Naive thymus-derived CD4-positive, alpha-beta T cell (primary cell): ENCODE results near the gene SAE1. TPM values are rescaled to one million over a fixed set of nuclear protein-coding genes. Genes with fewer than 3 reads are reported as not detected.
"Not testable (repeated sequence)": the region's sequence is repeated elsewhere in the genome, so short reads cannot be mapped to it uniquely, and the experiment has no call there.

Source experiments
- ATAC-seq: fragments of 150-1000 bp; cut with Tn5 transposase; 2 replicates; pipeline ENCODE4 v1.10.0; 2021; ENCODE audit warnings: mild to moderate bottlenecking, moderate library complexity
- CTCF ChIA-PET: fragments of 350-600 bp; sonication (Branson Sonifier 250); formaldehyde crosslinking; loops from one replicate; lab custom pipeline; 2021; ENCODE audit warnings: antibody characterized with exemption; lab: Charles Lee
- POLR2A ChIA-PET: fragments of 350-600 bp; sonication (Branson Sonifier 250); formaldehyde crosslinking; loops from one replicate; lab custom pipeline; 2021; ENCODE audit warnings: antibody characterized with exemption, inconsistent platforms; lab: Charles Lee
- DNase-seq, 9 donors: peaks; one replicate each; pipeline versions ENCODE4 v3.0.0 to v3.0.0-alpha.2; 2020 to 2022; ENCODE audit warnings: mixed read lengths in 1 of 9
- H3K27ac ChIP-seq: one replicate; pipeline ENCODE4 v1.7.0; 2013; ENCODE audit warnings: mild to moderate bottlenecking, low read depth, low read length, moderate library complexity
- H3K27me3 ChIP-seq, 2 donors: one replicate each; pipeline ENCODE4 v1.7.0; 2013; ENCODE audit warnings: low read length in 2 of 2, mild to moderate bottlenecking in 2 of 2, moderate library complexity in 2 of 2; ENCODE audit not compliant: control insufficient read depth in 2 of 2, insufficient read depth in 2 of 2
- H3K36me3 ChIP-seq, 3 experiments: 1 replicate in 2 of 3; 2 replicates in 1 of 3; pipeline ENCODE4 v1.7.0; 2013; ENCODE audit warnings: low read length in 3 of 3, mild to moderate bottlenecking in 3 of 3, moderate library complexity in 1 of 3; ENCODE audit not compliant: insufficient read depth in 3 of 3, control insufficient read depth in 2 of 3
- H3K4me1 ChIP-seq, 2 donors: one replicate each; pipeline ENCODE4 v1.7.0; 2013; ENCODE audit warnings: low read length in 2 of 2, mild to moderate bottlenecking in 2 of 2, moderate library complexity in 1 of 2; ENCODE audit not compliant: control insufficient read depth in 2 of 2, insufficient read depth in 2 of 2
- H3K4me3 ChIP-seq: 2 replicates; pipeline ENCODE4 v1.7.0; 2013; ENCODE audit warnings: mild to moderate bottlenecking, low read length
- H3K9me3 ChIP-seq, 3 experiments: 1 replicate in 2 of 3; 2 replicates in 1 of 3; pipeline ENCODE4 v1.7.0; 2013; ENCODE audit warnings: low read length in 3 of 3; ENCODE audit not compliant: control insufficient read depth in 2 of 3
- H3K27ac Mint-ChIP-seq, 9 donors: one replicate each; pipeline ENCODE4 v1.8.0; 2020 to 2022; ENCODE audit warnings: mixed read lengths in 9 of 9, mild to moderate bottlenecking in 8 of 9, moderate library complexity in 5 of 9, inconsistent platforms in 2 of 9
- H3K27me3 Mint-ChIP-seq, 5 donors: one replicate each; pipeline ENCODE4 v1.8.0; 2021 to 2022; ENCODE audit warnings: mixed read lengths in 5 of 5, mild to moderate bottlenecking in 1 of 5
- H3K36me3 Mint-ChIP-seq, 5 donors: one replicate each; pipeline ENCODE4 v1.8.0; 2020 to 2022; ENCODE audit warnings: mixed read lengths in 5 of 5, mild to moderate bottlenecking in 3 of 5, inconsistent platforms in 1 of 5
- H3K4me1 Mint-ChIP-seq, 7 donors: one replicate each; pipeline ENCODE4 v1.8.0; 2020 to 2022; ENCODE audit warnings: mixed read lengths in 7 of 7, mild to moderate bottlenecking in 3 of 7, inconsistent platforms in 1 of 7
- H3K4me3 Mint-ChIP-seq, 10 donors: one replicate each; pipeline ENCODE4 v1.8.0; 2020 to 2022; ENCODE audit warnings: mild to moderate bottlenecking in 10 of 10, mixed read lengths in 10 of 10, moderate library complexity in 6 of 10, inconsistent platforms in 2 of 10
- H3K9me3 Mint-ChIP-seq, 11 donors: one replicate each; pipeline ENCODE4 v1.8.0; 2020 to 2022; ENCODE audit warnings: mixed read lengths in 11 of 11, mild to moderate bottlenecking in 4 of 11, inconsistent platforms in 1 of 11, moderate library complexity in 1 of 11
- intact Hi-C, 2 donors: fragments of 100-400 bp; cut with micrococcal nuclease; formaldehyde crosslinking; loops; one replicate each; pipeline ENCODE4 v1.15.1; 2023
- polyA plus RNA-seq, 2 donors: library from polyadenylated mRNA; unstranded; fragments of 300-500 nt; fragmentation: Illumina TruSeq; gene quantifications; one replicate each; pipeline ENCODE4 v1.2.3, GENCODE V29; 2021
- total RNA-seq, 6 experiments: library from RNA in 5 of 6; stranded (reverse) in 5 of 6; gene quantifications; 1 replicate in 5 of 6; 2 replicates in 1 of 6; pipeline ENCODE4 v1.2.3 and lab custom pipeline; 2021 to 2026

SAE1 gene
- total and polyA plus RNA-seq, 7 experiments from 2014 or later, result 34.3 to 181 (median 50.0) TPM

- peaks cover 11 to 25% of the 10 kb centered on the region in 2 donors for H3K4me1 ChIP-seq
- ATAC-seq (no peak), DNase-seq (no peak)
- no peaks in the 10 kb centered on the region for H3K9me3 ChIP-seq
- H3K27ac ChIP-seq, result no peak overlapping the region
- peaks cover 0 to 7% (median 0%) of the 10 kb centered on the region in 11 donors for H3K9me3 Mint-ChIP-seq
- H3K36me3 ChIP-seq, result peaks cover 0 to 4% (median 0%) of the 10 kb centered on the region in 3 experiments
- ChIA-PET CTCF (interaction anchor here (0.6 to 0.9 kb wide), 2 partner anchors 31 to 56 kb away, joined by 3 to 6 read pairs; no protein-coding TSS in a partner anchor), POLR2A (interaction anchor here (0.7 kb wide), 1 partner anchor 55 kb away, joined by 3 read pairs; no protein-coding TSS in a partner anchor)
- peaks cover 0 to 5% (median 0%) of the 10 kb centered on the region in 5 donors for H3K27me3 Mint-ChIP-seq
- intact Hi-C loops, result no loop called here
- H3K27ac Mint-ChIP-seq, result peak overlapping the region in 3 of 9 donors; percentile 12 to 80 (median 36)
- peak overlapping the region in 7 of 10 donors; percentile 19 to 92 (median 43) for H3K4me3 Mint-ChIP-seq
- H3K4me1 Mint-ChIP-seq, result peaks cover 55 to 81% (median 65%) of the 10 kb centered on the region in 7 donors
- peaks cover 3 to 33% (median 7%) of the 10 kb centered on the region in 5 donors for H3K36me3 Mint-ChIP-seq
- H3K4me3 ChIP-seq, result no peak overlapping the region
- no peaks in the 10 kb centered on the region for H3K27me3 ChIP-seq
Observed at GRCh38 chr19:47135156-47135555, 4.5 kb downstream of the SAE1 start.

- H3K4me3 ChIP-seq, H3K9me3 ChIP-seq, DNase-seq, H3K27me3 ChIP-seq, H3K9me3 Mint-ChIP-seq, H3K27ac ChIP-seq, ATAC-seq, intact Hi-C loops, H3K27me3 Mint-ChIP-seq, CTCF ChIA-PET: not testable (repeated sequence)
- Mint-ChIP-seq H3K36me3 (peaks cover 3 to 30% (median 17%) of the 10 kb centered on the region in 5 donors), H3K4me1 (peaks cover 24 to 66% (median 50%) of the 10 kb centered on the region in 7 donors), H3K4me3 (peak overlapping the region in 2 of 10 donors; percentile 37 to 49), H3K27ac (peak overlapping the region in 4 of 9 donors; percentile 1 to 39 (median 22))
- POLR2A ChIA-PET, result interaction anchor here (0.8 kb wide), 1 partner anchor 84 kb away, joined by 3 read pairs; no protein-coding TSS in a partner anchor
- Histone ChIP-seq H3K4me1 (peaks cover 9 to 17% of the 10 kb centered on the region in 2 donors), H3K36me3 (peaks cover 0 to 11% (median 0%) of the 10 kb centered on the region in 3 experiments)
Observed at GRCh38 chr19:47141252-47141651, 10.6 kb downstream of the SAE1 start.

GRCh38 chr19:47141695-47142094 lies 11.1 kb downstream of the SAE1 start:
- no peak for ATAC-seq
- Mint-ChIP-seq H3K4me3 (no peak overlapping the region), H3K9me3 (no peaks in the 10 kb centered on the region), H3K27me3 (no peaks in the 10 kb centered on the region), H3K36me3 (peaks cover 3 to 32% (median 18%) of the 10 kb centered on the region in 5 donors), H3K27ac (peak overlapping the region in 2 of 9 donors; percentile 1 to 39), H3K4me1 (peaks cover 23 to 68% (median 52%) of the 10 kb centered on the region in 7 donors)
- Histone ChIP-seq H3K9me3 (no peaks in the 10 kb centered on the region), H3K4me1 (peaks cover 14 to 22% of the 10 kb centered on the region in 2 donors), H3K4me3 (no peak overlapping the region), H3K27me3 (no peaks in the 10 kb centered on the region), H3K36me3 (peaks cover 0 to 11% (median 0%) of the 10 kb centered on the region in 3 experiments), H3K27ac (no peak overlapping the region)
- intact Hi-C loops, result no loop called here
- ChIA-PET POLR2A (interaction anchor here (0.8 kb wide), 1 partner anchor 84 kb away, joined by 3 read pairs; no protein-coding TSS in a partner anchor), CTCF (no interaction called here)
- DNase-seq, result no peak

GRCh38 chr19:47142779-47143178 lies 12.1 kb downstream of the SAE1 start:
- no peak overlapping the region for H3K4me3 ChIP-seq
- Mint-ChIP-seq H3K4me3 (peak overlapping the region in 2 of 10 donors; percentile 36 to 40), H3K27me3 (no peaks in the 10 kb centered on the region), H3K36me3 (peaks cover 3 to 36% (median 22%) of the 10 kb centered on the region in 5 donors), H3K27ac (peak overlapping the region in 8 of 9 donors; percentile 32 to 84 (median 71)), H3K4me1 (peaks cover 26 to 71% (median 55%) of the 10 kb centered on the region in 7 donors), H3K9me3 (no peaks in the 10 kb centered on the region)
- no peak overlapping the region for H3K27ac ChIP-seq
- H3K27me3 ChIP-seq, result no peaks in the 10 kb centered on the region
- peaks cover 0 to 11% (median 0%) of the 10 kb centered on the region in 3 experiments for H3K36me3 ChIP-seq
- CTCF ChIA-PET, result interaction anchor here (0.9 to 1.6 kb wide), 2 partner anchors 91 to 101 kb away, joined by 4 to 5 read pairs; no protein-coding TSS in a partner anchor
- peaks cover 21 to 31% of the 10 kb centered on the region in 2 donors for H3K4me1 ChIP-seq
- POLR2A ChIA-PET, result interaction anchor here (0.8 to 1.3 kb wide), 2 partner anchors 10 to 23 kb away, joined by 3 read pairs; no protein-coding TSS in a partner anchor
- H3K9me3 ChIP-seq, result no peaks in the 10 kb centered on the region
- ATAC-seq (no peak), DNase-seq (no peak)
- intact Hi-C loops, result no loop called here

GRCh38 chr19:47143322-47144073 lies 12.9 kb downstream of the SAE1 start:
- no peak overlapping the region for H3K27ac ChIP-seq
- ATAC-seq (no peak), DNase-seq (no peak)
- peaks cover 21 to 38% of the 10 kb centered on the region in 2 donors for H3K4me1 ChIP-seq
- intact Hi-C loops, result no loop called here
- no peak overlapping the region for H3K4me3 ChIP-seq
- Mint-ChIP-seq H3K4me1 (peaks cover 29 to 75% (median 57%) of the 10 kb centered on the region in 7 donors), H3K9me3 (peaks cover 0 to 3% (median 0%) of the 10 kb centered on the region in 11 donors), H3K27ac (peak overlapping the region in 4 of 9 donors; percentile 11 to 73 (median 42)), H3K27me3 (no peaks in the 10 kb centered on the region), H3K4me3 (peak overlapping the region in 3 of 10 donors; percentile 9 to 45 (median 32)), H3K36me3 (peaks cover 3 to 39% (median 25%) of the 10 kb centered on the region in 5 donors)
- H3K9me3 ChIP-seq, result no peaks in the 10 kb centered on the region
- ChIA-PET POLR2A (interaction anchor here (0.7 to 3.6 kb wide), 5 partner anchors 11 to 103 kb away, joined by 3 to 23 read pairs (median 3); no protein-coding TSS in a partner anchor), CTCF (interaction anchor here (0.8 to 1.6 kb wide), 4 partner anchors 18 to 101 kb away, joined by 3 to 5 read pairs (median 4); no protein-coding TSS in a partner anchor)
- peaks cover 0 to 16% (median 0%) of the 10 kb centered on the region in 3 experiments for H3K36me3 ChIP-seq
- no peaks in the 10 kb centered on the region for H3K27me3 ChIP-seq

GRCh38 chr19:47144630-47145029 lies 14.0 kb downstream of the SAE1 start:
- H3K4me3 ChIP-seq, result no peak overlapping the region
- H3K36me3 ChIP-seq, result peaks cover 0 to 16% (median 0%) of the 10 kb centered on the region in 3 experiments
- Mint-ChIP-seq H3K9me3 (peaks cover 0 to 5% (median 0%) of the 10 kb centered on the region in 11 donors), H3K4me1 (peaks cover 30 to 74% (median 54%) of the 10 kb centered on the region in 7 donors), H3K27me3 (no peaks in the 10 kb centered on the region), H3K36me3 (peaks cover 3 to 38% (median 24%) of the 10 kb centered on the region in 5 donors), H3K4me3 (peak overlapping the region in 1 of 10 donors; percentile 75), H3K27ac (peak overlapping the region in 4 of 9 donors; percentile 36 to 69 (median 50))
- no peak overlapping the region for H3K27ac ChIP-seq
- intact Hi-C loops, result no loop called here
- H3K9me3 ChIP-seq, result no peaks in the 10 kb centered on the region
- ChIA-PET CTCF (interaction anchor here (1.7 to 10.7 kb wide), 4 partner anchors 13 to 101 kb away, joined by 7 to 175 read pairs (median 20); partner anchors contain the start of gene SAE1), POLR2A (interaction anchor here (1.0 to 3.6 kb wide), 6 partner anchors 12 to 101 kb away, joined by 3 to 23 read pairs (median 10); partner anchors contain the start of genes SAE1 and ZC3H4)
- peaks cover 21 to 45% of the 10 kb centered on the region in 2 donors for H3K4me1 ChIP-seq
- ATAC-seq (no peak), DNase-seq (no peak)
- no peaks in the 10 kb centered on the region for H3K27me3 ChIP-seq
